NB4 (cell line): ENCODE measurements around the gene PMEPA1.

ENCODE experiments used
- CTCF ChIP-seq: IDR thresholded peaks from one replicate; pipeline ENCODE4 v1.5.1; 2012; ENCODE audit warnings: low read depth, low read length
- MYC ChIP-seq: IDR thresholded peaks from 2 replicates; pipeline ENCODE4 v1.6.1; 2011; ENCODE audit warnings: low read depth, low read length

GRCh38 chr20:57728762-57729161 is 18.9 kb upstream of the PMEPA1 start:
- TF ChIP-seq CTCF (no peak), MYC (no peak)
